NB4 (cell line): ENCODE data around the gene EPN3.

Experiments
- CTCF ChIP-seq: IDR thresholded peaks from one replicate; pipeline ENCODE4 v1.5.1; 2012; ENCODE audit warnings: low read depth, low read length
- POLR2A ChIP-seq: IDR thresholded peaks from 2 replicates; pipeline ENCODE4 v1.6.1; 2011; ENCODE audit warnings: mild to moderate bottlenecking; ENCODE audit not compliant: insufficient read length; ENCODE audit errors: extremely low read depth

DNA sequence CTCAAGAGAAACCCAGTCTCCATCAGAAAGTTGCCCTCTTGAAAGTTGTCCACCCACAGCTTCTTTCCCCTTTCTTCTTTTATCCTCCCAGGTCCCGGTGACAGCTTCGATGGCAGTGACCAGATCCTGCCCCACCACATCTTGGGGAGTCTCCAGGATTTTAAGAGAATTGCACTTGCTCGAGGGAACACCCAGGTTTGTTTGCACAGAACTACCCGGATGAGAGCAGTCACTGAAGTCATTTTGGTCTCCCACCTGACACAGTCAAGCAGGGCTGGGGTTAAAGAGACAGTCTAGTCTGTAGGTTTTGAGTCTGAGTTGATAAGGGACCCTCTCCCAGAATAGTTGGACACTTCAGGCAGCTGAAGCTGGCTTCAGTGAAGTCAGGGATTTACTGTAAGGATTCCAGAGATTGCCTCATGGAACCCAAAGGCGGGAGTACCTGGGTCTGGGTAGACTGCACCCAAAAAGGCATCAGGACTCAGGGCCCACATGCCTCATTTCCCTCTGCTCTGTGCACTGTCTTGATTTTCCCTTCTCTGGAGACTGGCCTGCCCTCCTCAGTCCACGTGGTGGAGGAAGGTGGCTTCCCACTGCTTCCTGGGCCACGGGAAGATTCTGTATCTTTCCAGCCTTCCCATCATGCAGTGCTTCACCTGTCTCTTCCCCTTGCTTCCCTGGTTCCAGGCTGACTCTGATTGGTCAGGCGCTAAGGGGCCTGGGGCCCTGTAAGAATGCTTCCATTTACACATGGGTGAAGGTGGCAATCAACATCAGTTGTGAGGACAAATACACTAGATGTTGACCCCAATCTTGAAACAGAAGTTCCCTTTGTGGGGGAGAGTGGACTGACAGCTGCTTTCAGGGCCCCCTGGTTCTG is 14.8 kb upstream of the EPN3 start:
- TF ChIP-seq CTCF (no peak), POLR2A (no peak)
